ENCODE results near the gene LCK.

DNA sequence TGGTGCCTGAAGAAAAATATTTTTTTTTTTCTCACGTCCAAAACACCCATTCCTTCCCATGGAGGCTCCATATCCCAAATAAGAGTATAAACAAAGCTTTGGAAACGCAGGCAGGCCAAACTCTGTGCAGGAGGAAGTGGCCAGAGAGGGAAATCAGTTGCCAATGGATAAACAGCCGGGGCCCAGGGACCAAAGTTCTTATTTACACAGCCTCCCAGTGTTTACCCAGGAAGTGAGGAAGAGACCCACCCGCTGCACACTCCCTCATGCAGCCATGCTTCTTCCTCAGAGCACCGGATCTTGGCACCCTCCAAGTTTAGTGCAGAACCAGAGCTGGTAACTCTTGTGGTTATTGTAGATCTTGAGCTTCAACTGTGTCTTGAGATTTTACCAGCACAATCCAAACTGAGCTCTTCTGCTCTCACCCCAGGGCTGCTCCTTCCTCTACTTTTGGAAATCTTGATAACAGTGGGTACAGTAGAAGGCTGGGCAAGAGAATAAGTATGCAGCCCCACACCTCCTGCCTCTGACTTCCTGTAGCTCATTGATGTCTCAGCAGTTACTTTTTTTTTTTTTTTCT, 70.7 kb downstream of the LCK start:
- no peak for TF ChIP-seq EZH2phosphoT487 (IDR thresholded peaks at IDR 0.05; ENCODE audit: unreplicated experiment)
- TF ChIP-seq, protein P1, sequence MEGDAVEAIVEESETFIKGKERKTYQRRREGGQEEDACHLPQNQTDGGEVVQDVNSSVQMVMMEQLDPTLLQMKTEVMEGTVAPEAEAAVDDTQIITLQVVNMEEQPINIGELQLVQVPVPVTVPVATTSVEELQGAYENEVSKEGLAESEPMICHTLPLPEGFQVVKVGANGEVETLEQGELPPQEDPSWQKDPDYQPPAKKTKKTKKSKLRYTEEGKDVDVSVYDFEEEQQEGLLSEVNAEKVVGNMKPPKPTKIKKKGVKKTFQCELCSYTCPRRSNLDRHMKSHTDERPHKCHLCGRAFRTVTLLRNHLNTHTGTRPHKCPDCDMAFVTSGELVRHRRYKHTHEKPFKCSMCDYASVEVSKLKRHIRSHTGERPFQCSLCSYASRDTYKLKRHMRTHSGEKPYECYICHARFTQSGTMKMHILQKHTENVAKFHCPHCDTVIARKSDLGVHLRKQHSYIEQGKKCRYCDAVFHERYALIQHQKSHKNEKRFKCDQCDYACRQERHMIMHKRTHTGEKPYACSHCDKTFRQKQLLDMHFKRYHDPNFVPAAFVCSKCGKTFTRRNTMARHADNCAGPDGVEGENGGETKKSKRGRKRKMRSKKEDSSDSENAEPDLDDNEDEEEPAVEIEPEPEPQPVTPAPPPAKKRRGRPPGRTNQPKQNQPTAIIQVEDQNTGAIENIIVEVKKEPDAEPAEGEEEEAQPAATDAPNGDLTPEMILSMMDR (conservative IDR thresholded peaks at IDR 0.05; ENCODE audit: low read depth in 2 of 2): no peak
- no peak for TF ChIP-seq EZH2 (IDR thresholded peaks at IDR 0.05; ENCODE audit: low read depth, unreplicated experiment)
- no peak for TF ChIP-seq ETS1 (IDR thresholded peaks at IDR 0.05)
- no peak for TF ChIP-seq REST (IDR thresholded peaks at IDR 0.05; ENCODE audit: unreplicated experiment)
- no peak for TF ChIP-seq POLR2AphosphoS5 (IDR thresholded peaks at IDR 0.05; ENCODE audit: low read depth)
- no peak for TF ChIP-seq ZNF114 (CRISPR knock-in tag; IDR thresholded peaks at IDR 0.05)
- TF ChIP-seq NANOG (IDR thresholded peaks at IDR 0.05; ENCODE audit: borderline replicate concordance): no peak
- TF ChIP-seq CREB1 (CRISPR knock-in tag; IDR thresholded peaks at IDR 0.05; ENCODE audit: low read depth): no peak

Measured in GM23338 (cell line).